ENCODE data around the gene EDN3.

DNA sequence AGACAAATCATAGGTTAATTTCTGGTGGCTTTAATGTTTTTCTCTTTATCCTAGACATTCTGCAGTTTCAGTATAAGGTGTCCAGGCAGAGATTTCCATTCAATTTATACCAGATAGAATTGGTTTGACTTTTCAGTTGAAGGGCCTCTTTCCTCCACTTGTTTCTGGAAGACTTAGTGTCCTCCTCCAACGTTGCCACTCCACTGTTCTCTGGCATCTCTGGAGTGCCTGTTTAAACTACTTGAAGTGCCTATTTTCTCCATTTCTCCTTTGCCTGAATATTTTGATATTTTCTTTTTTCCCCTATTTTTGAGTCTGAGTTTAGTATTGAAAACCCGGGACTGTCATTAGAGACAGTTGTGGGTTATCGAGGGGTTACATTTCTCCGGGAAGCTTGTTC is 27.7 kb downstream of the EDN3 start:
- TF ChIP-seq, protein P1, sequence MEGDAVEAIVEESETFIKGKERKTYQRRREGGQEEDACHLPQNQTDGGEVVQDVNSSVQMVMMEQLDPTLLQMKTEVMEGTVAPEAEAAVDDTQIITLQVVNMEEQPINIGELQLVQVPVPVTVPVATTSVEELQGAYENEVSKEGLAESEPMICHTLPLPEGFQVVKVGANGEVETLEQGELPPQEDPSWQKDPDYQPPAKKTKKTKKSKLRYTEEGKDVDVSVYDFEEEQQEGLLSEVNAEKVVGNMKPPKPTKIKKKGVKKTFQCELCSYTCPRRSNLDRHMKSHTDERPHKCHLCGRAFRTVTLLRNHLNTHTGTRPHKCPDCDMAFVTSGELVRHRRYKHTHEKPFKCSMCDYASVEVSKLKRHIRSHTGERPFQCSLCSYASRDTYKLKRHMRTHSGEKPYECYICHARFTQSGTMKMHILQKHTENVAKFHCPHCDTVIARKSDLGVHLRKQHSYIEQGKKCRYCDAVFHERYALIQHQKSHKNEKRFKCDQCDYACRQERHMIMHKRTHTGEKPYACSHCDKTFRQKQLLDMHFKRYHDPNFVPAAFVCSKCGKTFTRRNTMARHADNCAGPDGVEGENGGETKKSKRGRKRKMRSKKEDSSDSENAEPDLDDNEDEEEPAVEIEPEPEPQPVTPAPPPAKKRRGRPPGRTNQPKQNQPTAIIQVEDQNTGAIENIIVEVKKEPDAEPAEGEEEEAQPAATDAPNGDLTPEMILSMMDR (conservative IDR thresholded peaks at IDR 0.05 in 1 of 2, IDR thresholded peaks at IDR 0.05 in 1 of 2; ENCODE audit: low read depth in 1 of 2, low read length in 2 of 2): no peak
- TF ChIP-seq EZH2 (IDR thresholded peaks at IDR 0.05; ENCODE audit: low read length, missing control alignments): no peak

Measured in fibroblast of lung (primary cell).